GM10248 (cell line): ENCODE data around the gene ORM1.

ENCODE experiments used
- CTCF ChIA-PET: fragments of 300-600 bp; sonication (Branson Sonifier 250); formaldehyde crosslinking; extraction: SDS; loops from one replicate; lab custom pipeline; 2021; ENCODE audit warnings: antibody characterized with exemption; lab: Yijun Ruan, JAX
- POLR2A ChIA-PET: fragments of 350-650 bp; sonication (Branson Sonifier 250); formaldehyde crosslinking; extraction: SDS; loops from one replicate; lab custom pipeline; 2020; ENCODE audit warnings: antibody characterized with exemption; lab: Yijun Ruan, JAX
- DNase-seq: peaks from one replicate; pipeline ENCODE4 v3.0.0; 2012; ENCODE audit errors: extremely low spot score
- TF ChIP-seq, protein P1 (sequence below): IDR thresholded peaks from 2 replicates; pipeline ENCODE4 v1.5.1; 2012; ENCODE audit warnings: mild to moderate bottlenecking, low read depth; ENCODE audit errors: extremely low read depth, missing control alignments, control extremely low read depth

Gene ORM1

DNA sequence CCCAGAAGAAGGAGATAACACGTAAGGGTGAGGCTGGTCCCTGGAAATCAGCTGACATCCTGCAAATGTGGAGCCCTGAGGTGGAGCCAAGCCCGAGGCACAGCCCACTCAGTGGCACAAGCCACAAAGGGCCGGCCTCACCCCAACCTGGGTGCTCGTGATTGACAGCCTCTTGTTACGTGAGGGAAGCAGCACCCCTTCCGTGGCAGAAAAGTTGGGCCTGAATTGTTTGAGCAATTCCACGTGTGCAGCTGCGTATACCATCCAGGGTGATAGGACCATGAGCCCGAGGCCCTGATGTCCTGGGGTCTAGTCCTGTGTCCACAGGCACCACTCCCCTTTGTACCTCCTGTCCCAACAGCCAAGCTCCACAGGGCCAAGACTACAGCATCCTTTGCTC is 11.6 kb downstream of the ORM1 start:
- TF ChIP-seq, protein P1, sequence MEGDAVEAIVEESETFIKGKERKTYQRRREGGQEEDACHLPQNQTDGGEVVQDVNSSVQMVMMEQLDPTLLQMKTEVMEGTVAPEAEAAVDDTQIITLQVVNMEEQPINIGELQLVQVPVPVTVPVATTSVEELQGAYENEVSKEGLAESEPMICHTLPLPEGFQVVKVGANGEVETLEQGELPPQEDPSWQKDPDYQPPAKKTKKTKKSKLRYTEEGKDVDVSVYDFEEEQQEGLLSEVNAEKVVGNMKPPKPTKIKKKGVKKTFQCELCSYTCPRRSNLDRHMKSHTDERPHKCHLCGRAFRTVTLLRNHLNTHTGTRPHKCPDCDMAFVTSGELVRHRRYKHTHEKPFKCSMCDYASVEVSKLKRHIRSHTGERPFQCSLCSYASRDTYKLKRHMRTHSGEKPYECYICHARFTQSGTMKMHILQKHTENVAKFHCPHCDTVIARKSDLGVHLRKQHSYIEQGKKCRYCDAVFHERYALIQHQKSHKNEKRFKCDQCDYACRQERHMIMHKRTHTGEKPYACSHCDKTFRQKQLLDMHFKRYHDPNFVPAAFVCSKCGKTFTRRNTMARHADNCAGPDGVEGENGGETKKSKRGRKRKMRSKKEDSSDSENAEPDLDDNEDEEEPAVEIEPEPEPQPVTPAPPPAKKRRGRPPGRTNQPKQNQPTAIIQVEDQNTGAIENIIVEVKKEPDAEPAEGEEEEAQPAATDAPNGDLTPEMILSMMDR: no peak
- DNase-seq: no peak
- POLR2A ChIA-PET: no interaction called here
- CTCF ChIA-PET: no interaction called here

DNA sequence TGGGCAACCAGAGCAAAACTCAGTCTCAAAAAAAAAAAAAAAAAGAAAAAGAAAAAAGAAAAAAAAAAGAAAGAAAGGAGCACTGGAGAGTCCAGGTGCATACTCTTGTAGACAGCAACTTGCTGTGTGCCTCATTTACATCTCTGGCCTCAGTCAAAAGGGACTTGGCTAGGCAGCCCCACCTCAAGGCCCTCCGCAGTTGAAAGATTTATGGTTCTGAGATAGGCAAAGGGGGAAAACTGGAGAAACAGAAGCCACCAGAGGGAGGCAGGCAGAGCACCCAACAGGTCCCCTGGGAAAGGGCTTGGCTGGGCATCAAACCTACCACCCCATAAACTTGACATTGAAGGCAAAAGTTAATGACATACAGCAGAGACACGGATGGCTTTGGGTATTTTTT is 12.8 kb downstream of the ORM1 start:
- no peak for DNase-seq
- TF ChIP-seq, protein P1: no peak
- ChIA-PET POLR2A (no interaction called here), CTCF (no interaction called here)

DNA sequence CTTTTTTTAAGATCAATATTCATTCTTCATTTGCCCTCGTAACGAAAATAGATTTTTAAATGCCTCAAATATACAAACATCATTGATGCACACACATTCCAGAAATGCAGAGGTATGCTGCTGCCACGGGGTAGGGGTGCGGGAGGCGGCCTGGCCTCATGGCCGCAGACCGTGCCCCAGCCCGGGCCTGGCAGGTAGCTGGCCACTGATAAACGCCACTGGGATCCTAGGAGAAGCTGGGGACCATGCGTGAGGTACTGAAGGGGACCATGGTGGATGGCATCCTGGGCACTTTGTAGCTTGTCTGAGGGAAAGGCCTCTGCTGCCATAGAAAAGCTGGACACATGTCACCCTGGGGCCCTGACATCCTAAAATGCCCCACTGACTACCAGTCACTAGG is 13.3 kb downstream of the ORM1 start:
- TF ChIP-seq, protein P1: no peak
- DNase-seq: no peak
- POLR2A ChIA-PET: interaction anchor here (0.6 kb wide), 1 partner anchor 267 kb away, joined by 6 read pairs; no protein-coding TSS in a partner anchor
- CTCF ChIA-PET: no interaction called here

DNA sequence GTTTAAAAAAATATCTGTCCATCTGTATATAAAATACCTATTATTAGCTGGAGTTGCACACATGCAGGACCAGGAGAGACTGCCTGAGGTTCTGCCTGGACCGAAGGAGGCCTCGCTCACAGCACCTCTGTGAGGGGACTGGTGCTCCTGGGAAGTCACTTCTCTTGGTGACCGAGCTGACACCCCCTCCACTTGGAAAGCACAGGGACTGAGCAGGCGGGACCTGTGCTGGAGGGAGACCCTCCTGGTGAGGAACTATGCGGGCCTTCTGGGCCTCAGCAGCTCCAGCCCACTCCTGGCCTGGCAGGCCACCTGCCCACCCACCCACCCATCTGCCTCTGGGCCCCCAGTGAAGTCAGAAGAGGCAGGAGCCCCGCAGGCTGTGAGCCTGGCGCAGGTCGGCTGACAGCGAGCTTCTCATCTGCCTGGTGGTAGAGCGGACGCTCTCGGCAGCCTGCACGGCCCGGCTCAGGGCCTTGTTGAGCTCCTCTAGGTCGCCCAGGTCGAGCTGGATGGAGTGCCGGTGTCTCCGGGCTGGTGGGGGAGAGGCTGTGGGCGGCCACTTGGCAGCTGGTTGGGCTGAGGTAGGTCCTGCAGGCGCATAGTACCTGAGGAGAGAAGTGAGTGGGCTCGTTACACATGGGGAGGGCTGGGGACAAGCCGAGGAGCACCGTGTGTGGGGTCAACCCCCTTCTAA is 13.9 kb downstream of the ORM1 start:
- no peak for DNase-seq
- CTCF ChIA-PET: interaction anchor here (1.1 to 3.1 kb wide), 2 partner anchors 50 to 69 kb away, joined by 3 to 14 read pairs; partner anchors contain the start of gene AKNA
- TF ChIP-seq, protein P1: no peak
- POLR2A ChIA-PET: interaction anchor here (0.6 kb wide), 1 partner anchor 266 kb away, joined by 6 read pairs; no protein-coding TSS in a partner anchor

DNA sequence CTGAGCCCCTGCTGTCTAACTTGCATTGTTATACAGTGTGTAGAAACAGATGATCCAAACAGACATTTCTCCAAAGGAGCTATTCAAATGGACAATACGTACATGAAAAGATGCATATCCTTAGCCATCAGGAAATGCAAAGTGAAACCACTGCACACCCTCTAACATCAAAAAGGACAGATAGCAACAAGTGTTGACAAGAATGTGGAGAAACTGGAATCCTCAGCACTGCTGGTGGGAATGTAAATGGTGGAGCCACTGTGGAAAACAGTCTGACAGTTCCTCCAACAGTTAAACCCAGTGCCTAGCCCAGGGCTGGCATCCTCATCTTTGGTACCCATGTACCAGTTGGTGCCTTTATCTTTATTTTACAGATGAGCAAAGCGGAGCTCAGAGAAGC is 15.3 kb downstream of the ORM1 start:
- DNase-seq: no peak
- TF ChIP-seq, protein P1: no peak
- ChIA-PET CTCF (interaction anchor here (0.7 to 3.1 kb wide), 12 partner anchors 9 to 256 kb away, joined by 3 to 18 read pairs (median 6); partner anchors contain the start of gene AKNA), POLR2A (no interaction called here)

DNA sequence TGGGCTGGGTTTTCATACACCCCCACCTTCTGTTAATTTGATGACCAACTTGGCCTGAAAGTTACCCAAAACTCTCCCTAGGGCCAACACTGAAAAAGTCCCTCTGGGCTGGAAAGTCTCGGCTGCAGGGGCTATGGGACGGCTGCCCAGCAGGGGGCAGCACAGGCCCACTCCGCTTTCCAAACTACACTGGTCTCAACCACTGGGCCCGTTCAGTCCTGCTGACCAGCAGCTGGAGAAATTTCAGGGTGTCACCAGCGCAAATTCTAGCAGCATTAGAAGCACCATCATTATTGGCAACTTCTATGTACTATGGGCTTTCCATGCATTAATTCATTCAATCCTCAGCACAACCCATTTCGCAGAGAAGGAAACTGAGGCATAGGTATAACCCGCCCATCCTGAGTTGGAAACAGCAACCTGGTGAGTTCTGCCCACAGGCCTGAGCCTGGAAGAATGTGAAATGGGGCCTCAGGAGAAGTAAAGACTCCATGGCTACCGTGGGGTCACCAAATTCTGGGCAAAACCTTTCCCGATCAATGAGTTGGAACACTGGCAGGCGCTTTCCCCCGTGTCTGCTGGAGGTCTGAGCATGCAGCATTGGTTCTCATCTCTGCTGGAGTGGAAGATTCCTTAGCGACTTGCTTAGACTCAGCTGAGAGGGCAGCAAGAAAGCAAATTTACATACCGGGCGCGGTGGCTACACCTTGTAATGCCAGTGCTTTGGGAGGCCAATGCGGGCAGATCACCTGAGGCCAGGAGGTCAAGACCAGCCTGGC is 16.4 kb downstream of the ORM1 start:
- DNase-seq: peak; percentile 86
- POLR2A ChIA-PET: interaction anchor here (0.5 kb wide), 1 partner anchor 60 kb away, joined by 4 read pairs; no protein-coding TSS in a partner anchor
- TF ChIP-seq, protein P1: peak; percentile 78
- CTCF ChIA-PET: interaction anchor here (0.7 to 3.1 kb wide), 18 partner anchors 9 to 314 kb away, joined by 3 to 18 read pairs (median 4); partner anchors contain the start of gene AKNA
